CD14-positive monocyte (primary cell): ENCODE data around the gene INO80E. TPM values are rescaled to one million over a fixed set of nuclear protein-coding genes. Genes with fewer than 3 reads are reported as not detected.
A peak's percentile ranks its signal among the peaks of the same experiment; 100 is the strongest.

Source experiments
- DNase-seq, 3 donors: peaks; one replicate each; pipeline ENCODE4 v3.0.0-alpha.2; 2011 to 2022
- H2AFZ ChIP-seq: 2 replicates; pipeline ENCODE4 v1.6.0; 2012; ENCODE audit warnings: mild to moderate bottlenecking, low read depth, low read length, inconsistent platforms; ENCODE audit not compliant: insufficient read depth, poor library complexity, severe bottlenecking
- H3K27ac ChIP-seq, 2 donors: 1 replicate in 1 of 2; 2 replicates in 1 of 2; pipeline ENCODE4 v1.5.1; 2012 to 2013; ENCODE audit warnings: low read length in 2 of 2, control low read depth in 1 of 2, inconsistent platforms in 1 of 2, low read depth in 1 of 2, mild to moderate bottlenecking in 1 of 2
- H3K27me3 ChIP-seq, 2 donors: one replicate each; pipeline versions ENCODE4 v1.6.0 to v1.6.1; 2011 to 2013; ENCODE audit warnings: low read length in 2 of 2; ENCODE audit not compliant: control insufficient read depth in 2 of 2, insufficient read depth in 2 of 2
- H3K36me3 ChIP-seq, 2 donors: replicated peaks in 1 of 2; 1 replicate in 1 of 2; 2 replicates in 1 of 2; pipeline versions ENCODE4 v1.5.1 to v1.6.1; 2012 to 2013; ENCODE audit warnings: low read length in 2 of 2, control low read depth in 1 of 2, inconsistent platforms in 1 of 2, mild to moderate bottlenecking in 1 of 2; ENCODE audit not compliant: insufficient read depth in 2 of 2, control insufficient read depth in 1 of 2
- H3K4me1 ChIP-seq, 2 donors: 1 replicate in 1 of 2; 2 replicates in 1 of 2; pipeline versions ENCODE4 v1.5.1 to v1.6.1; 2012 to 2013; ENCODE audit warnings: low read length in 2 of 2, control low read depth in 1 of 2, inconsistent platforms in 1 of 2, mild to moderate bottlenecking in 1 of 2, moderate library complexity in 1 of 2; ENCODE audit not compliant: insufficient read depth in 2 of 2, control insufficient read depth in 1 of 2
- H3K4me2 ChIP-seq: replicated peaks from 2 replicates; pipeline ENCODE3; 2012; ENCODE audit warnings: low read length, moderate library complexity, mild to moderate bottlenecking; ENCODE audit not compliant: poor library complexity, severe bottlenecking; ENCODE audit errors: extremely low read depth
- H3K4me3 ChIP-seq, 3 experiments: fragments of 200-600 bp in 1 of 3; sonication (generic) in 1 of 3; replicated peaks in 1 of 3; 1 replicate in 2 of 3; 2 replicates in 1 of 3; pipeline ENCODE4 v1.5.1; 2011 to 2013; ENCODE audit warnings: low read length in 3 of 3, mild to moderate bottlenecking in 3 of 3, control low read depth in 2 of 3, low read depth in 2 of 3, inconsistent platforms in 1 of 3, moderate library complexity in 1 of 3
- H3K79me2 ChIP-seq: 2 replicates; pipeline ENCODE4 v1.6.0; 2012; ENCODE audit warnings: mild to moderate bottlenecking, control low read depth, inconsistent platforms, low read length, moderate library complexity; ENCODE audit not compliant: insufficient read depth
- H3K9ac ChIP-seq: 2 replicates; pipeline ENCODE4 v1.6.0; 2017; ENCODE audit warnings: low read length, mild to moderate bottlenecking; ENCODE audit not compliant: insufficient read depth, poor library complexity, severe bottlenecking
- H3K9me3 ChIP-seq, 2 donors: replicated peaks in 1 of 2; 1 replicate in 1 of 2; 2 replicates in 1 of 2; pipeline versions ENCODE4 v1.5.1 to v1.6.1; 2012 to 2013; ENCODE audit warnings: low read length in 2 of 2, control low read depth in 1 of 2; ENCODE audit not compliant: control insufficient read depth in 1 of 2, insufficient read depth in 1 of 2
- H4K20me1 ChIP-seq: 2 replicates; pipeline ENCODE4 v1.6.0; 2012; ENCODE audit warnings: mild to moderate bottlenecking, low read length, control low read depth, moderate library complexity; ENCODE audit not compliant: insufficient read depth
- H3K27ac Mint-ChIP-seq, 7 donors: one replicate each; pipeline ENCODE4 v1.8.0; 2020; ENCODE audit warnings: mild to moderate bottlenecking in 7 of 7, mixed read lengths in 7 of 7, moderate library complexity in 6 of 7, inconsistent platforms in 2 of 7
- H3K27me3 Mint-ChIP-seq, 3 donors: one replicate each; pipeline ENCODE4 v1.8.0; 2021 to 2022; ENCODE audit warnings: low read depth in 3 of 3, mild to moderate bottlenecking in 3 of 3, mixed read lengths in 3 of 3, moderate library complexity in 3 of 3, inconsistent platforms in 1 of 3
- H3K36me3 Mint-ChIP-seq, 2 donors: one replicate each; pipeline ENCODE4 v1.8.0; 2020; ENCODE audit warnings: mixed read lengths in 2 of 2, inconsistent platforms in 1 of 2, mild to moderate bottlenecking in 1 of 2
- H3K4me1 Mint-ChIP-seq: one replicate; pipeline ENCODE4 v1.8.0; 2020; ENCODE audit warnings: mild to moderate bottlenecking, mixed read lengths
- H3K4me3 Mint-ChIP-seq, 2 donors: one replicate each; pipeline ENCODE4 v1.8.0; 2020; ENCODE audit warnings: mild to moderate bottlenecking in 2 of 2, mixed read lengths in 2 of 2, moderate library complexity in 1 of 2
- H3K9me3 Mint-ChIP-seq, 7 donors: one replicate each; pipeline ENCODE4 v1.8.0; 2020 to 2022; ENCODE audit warnings: mixed read lengths in 7 of 7, mild to moderate bottlenecking in 6 of 7, moderate library complexity in 6 of 7, inconsistent platforms in 2 of 7
- CTCF ChIP-seq: fragments of 200-600 bp; IDR thresholded peaks from one replicate; pipeline ENCODE4 v1.8.0; 2022; ENCODE audit warnings: antibody characterized with exemption, mild to moderate bottlenecking
- WGBS: methylation state at CpG from one replicate; pipeline ENCODE4 v1.1.5; 2013; ENCODE audit warnings: missing lambda C conversion rate; ENCODE audit not compliant: insufficient coverage; 5-methylcytosine and 5-hydroxymethylcytosine counted together
- intact Hi-C, 2 donors: fragments of 100-400 bp; cut with micrococcal nuclease; formaldehyde crosslinking; loops; one replicate each; pipeline versions ENCODE4 v1.15.0 to v1.15.1; 2023
- polyA plus RNA-seq, 3 donors: library from polyadenylated mRNA; depleted of rRNA in 1 of 3; unstranded in 2 of 3; stranded (reverse) in 1 of 3; fragments of 300-500 nt in 2 of 3; fragments of >200 nt in 1 of 3; fragmentation: Illumina TruSeq in 2 of 3; gene quantifications; 1 replicate in 2 of 3; 2 replicates in 1 of 3; pipeline ENCODE4 v1.2.3, GENCODE V29; 2012 to 2021

INO80E gene
- polyA plus RNA-seq, 3 donors = 2.8 to 57.6 (median 3.5) TPM

- H3K4me3 ChIP-seq = no peak overlapping the region
- Mint-ChIP-seq H3K9me3 (no peaks in the 10 kb centered on the region), H3K4me1 (peaks cover 23% of the 10 kb centered on the region), H3K27me3 (peaks cover 0 to 2% (median 0%) of the 10 kb centered on the region in 3 donors), H3K4me3 (no peak overlapping the region), H3K27ac (peak overlapping the region in 3 of 7 donors; percentile 6 to 41 (median 15)), H3K36me3 (peaks cover 40 to 53% of the 10 kb centered on the region in 2 donors)
- H3K4me1 ChIP-seq = peaks cover 18 to 31% of the 10 kb centered on the region in 2 donors
- peaks cover 57 to 64% of the 10 kb centered on the region in 2 donors for H3K36me3 ChIP-seq
- DNase-seq = no peak
- WGBS = 76% methylated on average over 4 of the region's 7 CpGs
- H2AFZ ChIP-seq = no peak overlapping the region
- TF ChIP-seq CTCF = no peak
- no peaks in the 10 kb centered on the region for H3K27me3 ChIP-seq
- peaks cover 7% of the 10 kb centered on the region for H4K20me1 ChIP-seq
- intact Hi-C loops = loop anchor here (5.0 to 10.0 kb wide), 2 partner anchors 178 to 765 kb away; partner anchors contain the start of genes PAGR1 (in 1 of the 2) and PRRT2 (in 1 of the 2)
- no peak overlapping the region for H3K27ac ChIP-seq
- H3K9me3 ChIP-seq = no peaks in the 10 kb centered on the region
- peaks cover 16% of the 10 kb centered on the region for H3K79me2 ChIP-seq
- no peak overlapping the region for H3K4me2 ChIP-seq
- no peak overlapping the region for H3K9ac ChIP-seq
Measured at GRCh38 chr16:29992344-29992967, 3.6 kb upstream of the INO80E start.

- Mint-ChIP-seq H3K36me3 (peaks cover 37 to 50% of the 10 kb centered on the region in 2 donors), H3K4me1 (peaks cover 23% of the 10 kb centered on the region), H3K27me3 (peaks cover 0 to 2% (median 0%) of the 10 kb centered on the region in 3 donors), H3K9me3 (no peaks in the 10 kb centered on the region), H3K27ac (no peak overlapping the region), H3K4me3 (no peak overlapping the region)
- H3K9ac ChIP-seq = no peak overlapping the region
- no peak for TF ChIP-seq CTCF
- H3K36me3 ChIP-seq = peaks cover 48 to 64% of the 10 kb centered on the region in 2 donors
- H3K9me3 ChIP-seq = no peaks in the 10 kb centered on the region
- peaks cover 18 to 31% of the 10 kb centered on the region in 2 donors for H3K4me1 ChIP-seq
- no peak overlapping the region for H3K27ac ChIP-seq
- no peak overlapping the region for H3K4me2 ChIP-seq
- no peak overlapping the region for H2AFZ ChIP-seq
- DNase-seq = no peak
- no peak overlapping the region for H3K4me3 ChIP-seq
- H4K20me1 ChIP-seq = no peaks in the 10 kb centered on the region
- WGBS = 97% methylated on average over 14 of the region's 25 CpGs
- H3K27me3 ChIP-seq = no peaks in the 10 kb centered on the region
- H3K79me2 ChIP-seq = peaks cover 16% of the 10 kb centered on the region
- intact Hi-C loops = loop anchor here (5.0 to 10.0 kb wide), 2 partner anchors 179 to 764 kb away; partner anchors contain the start of genes PAGR1 (in 1 of the 2) and PRRT2 (in 1 of the 2)
Measured at GRCh38 chr16:29993191-29993902, 2.7 kb upstream of the INO80E start.
